OCI-LY3 (cell line): ENCODE measurements around the gene SPSB1.

Experiments
- EZH2phosphoT487 ChIP-seq: fragments of 200-600 bp; shearing (Covaris generic); IDR thresholded peaks from 2 replicates; pipeline ENCODE4 v1.6.1; 2018; ENCODE audit warnings: antibody characterized with exemption, mixed run types, low read depth
- TF ChIP-seq, protein P1 (sequence below): fragments of 200-600, 300-600 bp; sonication (generic); IDR thresholded peaks from 2 replicates; pipeline ENCODE4 v1.5.1; 2014; ENCODE audit warnings: antibody characterized with exemption, low read length, low read depth

DNA sequence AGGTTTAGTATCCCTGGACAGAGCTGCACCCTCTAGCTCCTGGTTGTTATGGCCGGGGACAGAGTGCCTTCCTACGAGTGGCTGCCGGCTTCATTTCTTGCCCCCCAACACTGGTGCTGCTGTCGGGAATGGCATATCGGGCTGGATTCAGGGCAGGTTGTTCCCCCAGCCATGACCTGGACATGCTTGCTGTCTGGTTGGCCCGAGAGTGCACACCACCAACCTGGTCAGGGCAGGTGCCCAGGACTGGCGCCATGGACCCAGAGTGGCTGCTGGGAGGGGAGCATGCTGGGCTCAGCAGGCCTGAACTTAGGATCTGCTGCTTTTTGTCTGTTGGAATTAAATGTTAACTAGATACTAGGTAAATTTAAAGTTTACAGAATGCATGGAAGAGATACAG is 36.4 kb upstream of the SPSB1 start:
- TF ChIP-seq, protein P1, sequence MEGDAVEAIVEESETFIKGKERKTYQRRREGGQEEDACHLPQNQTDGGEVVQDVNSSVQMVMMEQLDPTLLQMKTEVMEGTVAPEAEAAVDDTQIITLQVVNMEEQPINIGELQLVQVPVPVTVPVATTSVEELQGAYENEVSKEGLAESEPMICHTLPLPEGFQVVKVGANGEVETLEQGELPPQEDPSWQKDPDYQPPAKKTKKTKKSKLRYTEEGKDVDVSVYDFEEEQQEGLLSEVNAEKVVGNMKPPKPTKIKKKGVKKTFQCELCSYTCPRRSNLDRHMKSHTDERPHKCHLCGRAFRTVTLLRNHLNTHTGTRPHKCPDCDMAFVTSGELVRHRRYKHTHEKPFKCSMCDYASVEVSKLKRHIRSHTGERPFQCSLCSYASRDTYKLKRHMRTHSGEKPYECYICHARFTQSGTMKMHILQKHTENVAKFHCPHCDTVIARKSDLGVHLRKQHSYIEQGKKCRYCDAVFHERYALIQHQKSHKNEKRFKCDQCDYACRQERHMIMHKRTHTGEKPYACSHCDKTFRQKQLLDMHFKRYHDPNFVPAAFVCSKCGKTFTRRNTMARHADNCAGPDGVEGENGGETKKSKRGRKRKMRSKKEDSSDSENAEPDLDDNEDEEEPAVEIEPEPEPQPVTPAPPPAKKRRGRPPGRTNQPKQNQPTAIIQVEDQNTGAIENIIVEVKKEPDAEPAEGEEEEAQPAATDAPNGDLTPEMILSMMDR, result no peak
- no peak for TF ChIP-seq EZH2phosphoT487
